Cardiac muscle cell (in vitro differentiated cells and primary cell): Measurements from ENCODE around the gene TGM1. TPM values are rescaled to one million over a fixed set of nuclear protein-coding genes. Genes with fewer than 3 reads are reported as not detected.
"Not testable (repeated sequence)": the region's sequence is repeated elsewhere in the genome, so short reads cannot be mapped to it uniquely, and the experiment has no call there.

Experiments
- DNase-seq, 2 donors: peaks; one replicate each; pipeline versions ENCODE4 v3.0.0 to v3.0.0-alpha.2; 2010 to 2017; ENCODE audit warnings: low read depth in 1 of 2, low spot score in 1 of 2
- H3K27ac ChIP-seq: fragments of 200-600 bp; sonication (generic); 2 replicates; pipeline ENCODE4 v1.5.1; 2016
- H3K27me3 ChIP-seq: fragments of 200-600 bp; sonication (generic); 2 replicates; pipeline ENCODE4 v1.6.0; 2016; ENCODE audit warnings: control low read depth
- H3K36me3 ChIP-seq: fragments of 200-600 bp; sonication (generic); 2 replicates; pipeline ENCODE4 v1.5.1; 2016; ENCODE audit warnings: control low read depth
- H3K4me1 ChIP-seq: fragments of 200-600 bp; sonication (generic); 2 replicates; pipeline ENCODE4 v1.8.1; 2017; ENCODE audit warnings: low read depth, mild to moderate bottlenecking, mixed run types
- H3K4me3 ChIP-seq: fragments of 200-600 bp; sonication (generic); 2 replicates; pipeline ENCODE4 v1.5.1; 2016; ENCODE audit warnings: mild to moderate bottlenecking
- H3K9me3 ChIP-seq: fragments of 200-600 bp; sonication (generic); 2 replicates; pipeline ENCODE4 v1.5.1; 2017; ENCODE audit warnings: low read depth, mild to moderate bottlenecking, control low read depth
- CTCF ChIP-seq: IDR thresholded peaks from 2 replicates; pipeline ENCODE4 v1.5.1; 2012; ENCODE audit warnings: low read depth, mild to moderate bottlenecking, low read length
- polyA plus RNA-seq: library from polyadenylated mRNA; unstranded; fragments of >200 nt; fragmentation: Nextera tagmentation; extraction: Ambion mirVana; gene quantifications from 2 replicates; pipeline ENCODE4 v1.2.1, GENCODE V29; 2016
- total RNA-seq: library from RNA; depleted of rRNA; stranded (reverse); fragments of >200 nt; gene quantifications from 2 replicates; pipeline ENCODE4 v1.2.3, GENCODE V29; 2016

Gene TGM1
- total and polyA plus RNA-seq, 2 experiments from 2014 or later, result 1.7 TPM; not detected in 1

- no peak for TF ChIP-seq CTCF
- Histone ChIP-seq H3K36me3 (peaks cover 16% of the 10 kb centered on the region), H3K27ac (peak within 1 kb of the TSS; percentile 79), H3K4me3 (peak within 1 kb of the TSS; percentile 93), H3K27me3 (no peaks in the 10 kb centered on the region), H3K4me1 (peaks cover 7% of the 10 kb centered on the region), H3K9me3 (no peaks in the 10 kb centered on the region)
- peak; percentile 85 to 98 for DNase-seq
Observed at GRCh38 chr14:24232121-24232644, 30.8 kb downstream of the TGM1 start, which contains the start of gene NEDD8. NEDD8 (minus strand) TSS chr14:24232367; CDS start chr14:24232267, 100 bp downstream.

GRCh38 chr14:24231263-24232120 lies 31.5 kb downstream of the TGM1 start:
- no peaks in the 10 kb centered on the region for H3K27me3 ChIP-seq
- peak overlapping the region; percentile 93 for H3K4me3 ChIP-seq
- no peak for DNase-seq
- H3K36me3 ChIP-seq, result peaks cover 10% of the 10 kb centered on the region
- H3K9me3 ChIP-seq, result no peaks in the 10 kb centered on the region
- no peak for TF ChIP-seq CTCF
- H3K27ac ChIP-seq, result peak overlapping the region; percentile 79
- H3K4me1 ChIP-seq, result peaks cover 7% of the 10 kb centered on the region

- no peak for DNase-seq
- no peak overlapping the region for H3K27ac ChIP-seq
- H3K4me1 ChIP-seq, result peaks cover 7% of the 10 kb centered on the region
- no peaks in the 10 kb centered on the region for H3K9me3 ChIP-seq
- H3K36me3 ChIP-seq, result no peaks in the 10 kb centered on the region
- no peak overlapping the region for H3K4me3 ChIP-seq
- no peak for TF ChIP-seq CTCF
- no peaks in the 10 kb centered on the region for H3K27me3 ChIP-seq
Observed at GRCh38 chr14:24228902-24229301, 34.1 kb downstream of the TGM1 start.

- Histone ChIP-seq H3K27ac (no peak overlapping the region), H3K27me3 (no peaks in the 10 kb centered on the region), H3K4me3 (no peak overlapping the region), H3K36me3 (no peaks in the 10 kb centered on the region), H3K4me1 (no peaks in the 10 kb centered on the region), H3K9me3 (no peaks in the 10 kb centered on the region)
- no peak for DNase-seq
- TF ChIP-seq CTCF, result no peak
Observed at GRCh38 chr14:24226473-24226872, 36.5 kb downstream of the TGM1 start.

- Histone ChIP-seq H3K27me3 (no peaks in the 10 kb centered on the region), H3K4me3 (no peak overlapping the region), H3K4me1 (no peaks in the 10 kb centered on the region), H3K27ac (no peak overlapping the region), H3K36me3 (no peaks in the 10 kb centered on the region), H3K9me3 (no peaks in the 10 kb centered on the region)
- TF ChIP-seq CTCF, result no peak
- DNase-seq, result peak in 1 of 2 donors; percentile 88
Observed at GRCh38 chr14:24224618-24225071, 38.3 kb downstream of the TGM1 start.

GRCh38 chr14:24222987-24223386 lies 40.0 kb downstream of the TGM1 start:
- not testable (repeated sequence) for H3K9me3 ChIP-seq, H3K4me3 ChIP-seq, H3K27ac ChIP-seq, DNase-seq, H3K4me1 ChIP-seq, H3K36me3 ChIP-seq, H3K27me3 ChIP-seq
